ENCODE measurements around the gene FARP2.

The FARP2 gene

GRCh38 chr2:241489733-241490680, 133.9 kb downstream of the FARP2 start:
- no peak for DNase-seq (ENCODE audit: low read depth)

- DNase-seq (ENCODE audit: low read depth) = no peak
These were observed 134.9 kb downstream of the FARP2 start for GRCh38 chr2:241490825-241491506.

- no peak for DNase-seq (ENCODE audit: low read depth)
These were observed 135.6 kb downstream of the FARP2 start for GRCh38 chr2:241491549-241492173.

DNA sequence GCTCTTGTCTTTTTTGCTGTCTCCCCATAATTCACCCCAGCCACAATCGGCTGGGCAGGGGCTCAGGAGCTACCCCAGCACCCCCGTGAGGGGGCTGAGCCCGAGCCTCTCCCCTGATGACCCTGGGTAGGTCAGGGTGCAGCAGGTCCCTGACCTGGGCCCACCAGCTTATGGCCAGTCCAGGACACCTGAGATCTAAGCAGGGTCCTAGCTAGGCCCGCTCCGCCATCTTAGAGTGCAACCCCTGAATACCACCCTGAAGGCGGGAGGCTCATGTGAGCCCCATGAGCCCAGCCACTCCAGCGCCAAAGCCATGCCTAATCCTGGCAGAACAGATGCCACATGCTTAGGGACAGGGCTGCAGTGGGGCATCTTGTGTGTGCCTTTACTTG, 136.1 kb downstream of the FARP2 start:
- DNase-seq (ENCODE audit: low read depth) = no peak

DNA sequence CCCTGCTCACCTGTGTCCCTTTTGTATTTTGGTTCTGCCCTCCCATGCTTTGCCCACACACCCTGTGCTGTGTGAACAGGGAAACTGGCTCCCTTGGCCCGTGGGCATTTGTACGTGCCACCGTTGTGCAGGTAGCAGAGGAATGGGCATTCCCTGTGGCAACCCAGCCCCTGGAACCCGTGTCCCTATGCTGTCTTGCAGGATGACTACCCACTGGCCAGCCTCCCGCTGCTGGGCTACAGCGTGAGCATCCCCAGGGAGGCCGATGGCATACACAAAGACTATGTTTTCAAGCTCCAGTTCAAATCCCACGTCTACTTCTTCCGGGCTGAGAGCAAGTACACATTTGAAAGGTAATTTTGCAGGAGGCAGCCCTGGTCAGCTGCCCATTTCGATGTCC, 137.0 kb downstream of the FARP2 start:
- DNase-seq (ENCODE audit: low read depth) = no peak

GRCh38 chr2:241494311-241494908, 138.3 kb downstream of the FARP2 start:
- no peak for DNase-seq (ENCODE audit: low read depth)

GRCh38 chr2:241495172-241496002, 139.3 kb downstream of the FARP2 start:
- DNase-seq (ENCODE audit: low read depth) = no peak

GRCh38 chr2:241496003-241496707, 140.1 kb downstream of the FARP2 start:
- no peak for DNase-seq (ENCODE audit: low read depth)

- no peak for DNase-seq (ENCODE audit: low read depth)
These were observed 141.1 kb downstream of the FARP2 start for GRCh38 chr2:241496904-241497877.

DNA sequence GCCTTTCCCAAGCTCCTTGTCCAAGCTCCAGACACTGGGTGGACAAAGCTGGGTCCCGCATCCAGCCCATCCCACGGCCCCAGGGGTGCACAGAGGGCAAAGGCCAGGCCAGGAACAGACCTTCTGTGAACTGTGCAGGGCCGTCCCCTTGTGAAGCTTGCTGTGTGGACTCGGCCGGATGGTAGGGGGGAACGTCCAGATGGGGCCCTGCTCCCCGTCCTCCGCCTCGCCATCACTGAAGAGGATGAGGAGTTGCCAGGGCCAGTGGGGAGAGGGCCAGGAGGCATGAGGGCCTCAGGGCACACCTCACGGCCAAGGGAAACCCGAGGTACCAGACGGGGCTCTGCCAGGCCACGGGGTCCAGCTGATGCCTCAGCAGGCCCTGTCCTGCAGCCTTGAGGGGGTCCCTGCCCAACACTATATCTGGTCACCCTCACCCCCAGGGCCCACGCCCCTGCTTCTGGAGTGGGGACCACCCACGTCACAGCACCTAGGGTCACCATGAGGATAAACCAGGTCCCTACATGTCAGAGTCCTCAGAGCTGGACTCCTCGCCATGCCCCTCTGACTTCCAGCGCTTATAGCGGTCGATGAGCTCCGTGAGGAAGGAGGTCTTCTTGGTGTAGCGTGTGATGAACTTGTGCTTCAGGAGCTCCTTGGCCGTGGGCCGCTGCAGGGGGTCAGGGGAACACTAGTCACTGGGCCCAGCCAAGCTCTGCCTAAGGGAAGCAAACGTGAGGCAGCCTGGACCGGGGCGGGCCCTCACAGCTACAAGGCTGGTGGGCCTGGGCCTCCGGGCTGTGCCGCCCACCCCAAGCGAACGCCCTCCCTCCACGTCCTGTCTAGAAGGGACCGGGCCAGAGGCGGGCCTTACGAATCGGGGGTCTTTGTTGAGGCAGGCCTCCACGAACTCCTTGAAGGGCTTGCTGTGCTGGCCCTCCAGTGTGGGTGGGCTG, 142.3 kb downstream of the FARP2 start:
- DNase-seq (ENCODE audit: low read depth) = no peak

- DNase-seq (ENCODE audit: low read depth) = no peak
These were observed 143.3 kb downstream of the FARP2 start for GRCh38 chr2:241499146-241499965.

- DNase-seq (ENCODE audit: low read depth) = no peak
These were observed 143.9 kb downstream of the FARP2 start for GRCh38 chr2:241500016-241500415.

DNA sequence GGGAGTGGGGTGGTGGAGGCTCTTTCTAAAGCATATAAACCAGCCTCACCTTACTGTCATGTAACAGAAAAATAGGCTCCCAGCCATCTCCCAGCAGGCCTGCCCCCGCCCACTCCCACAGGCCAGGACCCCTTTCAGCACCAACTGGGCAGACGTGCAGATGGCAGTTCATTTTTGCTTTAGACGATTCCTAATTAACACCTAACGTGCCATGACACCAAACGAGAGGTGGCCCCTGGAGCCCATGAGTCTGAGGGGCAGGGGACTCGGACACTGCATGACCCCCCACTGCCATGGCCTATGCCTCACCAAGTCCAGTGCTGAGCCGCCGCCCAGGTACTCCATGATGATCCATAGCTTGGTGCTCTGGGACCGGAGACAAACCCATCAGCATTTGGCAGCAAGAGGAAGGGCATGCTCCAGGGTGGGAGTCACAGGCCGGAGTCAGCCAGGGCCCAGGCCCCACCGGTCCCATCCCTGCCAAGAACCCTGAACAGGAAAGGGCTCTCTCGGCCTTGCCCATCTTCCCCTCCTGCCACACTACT, 144.4 kb downstream of the FARP2 start:
- DNase-seq (ENCODE audit: low read depth) = no peak

GRCh38 chr2:241501099-241501541, 145.0 kb downstream of the FARP2 start:
- DNase-seq (ENCODE audit: low read depth) = no peak

DNA sequence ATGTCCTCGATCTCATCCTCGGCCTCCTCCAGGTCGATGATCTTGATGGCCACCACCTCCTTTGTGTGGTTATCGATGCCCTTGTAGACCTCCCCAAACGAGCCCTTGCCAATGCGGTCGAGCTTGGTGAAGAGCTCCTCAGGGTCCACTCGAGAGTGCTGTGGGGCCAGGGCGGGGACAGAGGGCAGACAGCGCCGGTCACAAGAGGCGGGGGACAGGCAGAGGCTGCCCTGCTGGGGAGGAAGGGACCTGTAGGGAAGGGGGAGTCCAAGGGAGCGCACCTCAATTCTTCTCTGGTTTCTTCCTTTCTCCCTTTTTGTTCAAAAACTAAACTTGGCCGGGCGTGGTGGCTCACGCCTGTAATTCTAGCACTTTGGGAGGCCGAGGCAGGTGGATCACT, 145.5 kb downstream of the FARP2 start:
- no peak for DNase-seq (ENCODE audit: low read depth)

DNA sequence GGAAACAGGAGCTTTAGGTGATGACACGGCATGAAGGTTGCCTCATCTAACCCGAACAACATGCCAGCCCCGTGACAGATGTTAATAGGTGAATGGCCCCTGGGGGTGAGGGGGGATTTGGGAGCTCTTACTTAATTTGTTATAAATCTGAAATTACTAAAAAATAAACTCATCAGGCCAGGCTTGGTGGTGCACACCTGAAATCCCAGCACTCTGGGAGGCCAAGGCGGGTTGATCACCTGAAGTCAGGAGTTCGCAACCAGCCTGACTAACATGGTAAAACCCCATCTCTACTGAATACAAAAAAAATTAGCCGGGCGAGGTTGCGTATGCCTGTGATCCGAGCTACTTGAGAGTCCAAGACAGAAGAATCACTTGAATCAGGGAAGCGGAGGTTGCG, 146.2 kb downstream of the FARP2 start:
- DNase-seq (ENCODE audit: low read depth) = no peak

GRCh38 chr2:241503776-241504392, 147.8 kb downstream of the FARP2 start:
- no peak for DNase-seq (ENCODE audit: low read depth)
